ENCODE results near the gene CLN3.

Gene CLN3

GRCh38 chr16:28478506-28479180 lies 13.2 kb downstream of the CLN3 start:
- no peak overlapping the region for H3K18ac ChIP-seq (ENCODE audit: low read length)
- H3K4me1 ChIP-seq (ENCODE audit: control insufficient read depth in 1 of 2, insufficient read depth in 2 of 2, low read length in 2 of 2): no peaks in the 10 kb centered on the region
- H3K23ac ChIP-seq (ENCODE audit: low read length): no peak overlapping the region
- H2BK120ac ChIP-seq (ENCODE audit: insufficient read depth, low read length, poor library complexity): no peak overlapping the region
- H3K79me2 ChIP-seq (ENCODE audit: control insufficient read depth, insufficient read depth, low read length, poor library complexity): no peaks in the 10 kb centered on the region
- no peak overlapping the region for H4K91ac ChIP-seq (ENCODE audit: low read depth, low read length)
- H2AK5ac ChIP-seq (ENCODE audit: low read length): no peak overlapping the region
- no peak overlapping the region for H3K4me2 ChIP-seq (ENCODE audit: low read length)
- no peak overlapping the region for H3K4ac ChIP-seq (ENCODE audit: low read depth, low read length)
- no peak overlapping the region for H4K12ac ChIP-seq (ENCODE audit: low read depth, low read length)
- H4K8ac ChIP-seq (ENCODE audit: low read depth, low read length): no peak overlapping the region
- no peaks in the 10 kb centered on the region for H3K9me3 ChIP-seq (ENCODE audit: insufficient read depth, low read depth, low read length)
- H2AFZ ChIP-seq (ENCODE audit: insufficient read depth, low read length, poor library complexity): no peak overlapping the region
- peaks cover 23% of the 10 kb centered on the region in 2 experiments for H3K36me3 ChIP-seq (ENCODE audit: control insufficient read depth in 1 of 2, insufficient read depth in 2 of 2, low read length in 2 of 2)
- no peak for DNase-seq
- no peak overlapping the region for H3K27ac ChIP-seq (ENCODE audit: low read depth, low read length)
- H2BK12ac ChIP-seq (ENCODE audit: low read length): no peak overlapping the region
- no peaks in the 10 kb centered on the region for H3K79me1 ChIP-seq (ENCODE audit: low read length)
- WGBS (ENCODE audit: extremely low coverage, insufficient coverage, insufficient read length): no CpG with 5 or more reads among the region's 16 CpGs
- no peak overlapping the region for H3K9ac ChIP-seq (ENCODE audit: low read length)
- H2BK5ac ChIP-seq (ENCODE audit: low read depth, low read length, poor library complexity): no peak overlapping the region
- H3K14ac ChIP-seq (ENCODE audit: low read length): no peak overlapping the region
- H3K27me3 ChIP-seq (ENCODE audit: insufficient read depth, low read length): no peaks in the 10 kb centered on the region
- no peak overlapping the region for H3K4me3 ChIP-seq (ENCODE audit: low read depth, low read length)

GRCh38 chr16:28477311-28477920 lies 14.5 kb downstream of the CLN3 start:
- Histone ChIP-seq H3K4me1 (ENCODE audit: control insufficient read depth in 1 of 2, insufficient read depth in 2 of 2, low read length in 2 of 2) (no peaks in the 10 kb centered on the region), H3K79me1 (ENCODE audit: low read length) (no peaks in the 10 kb centered on the region), H2BK5ac (ENCODE audit: low read depth, low read length, poor library complexity) (no peak overlapping the region), H3K27me3 (ENCODE audit: insufficient read depth, low read length) (no peaks in the 10 kb centered on the region), H2AFZ (ENCODE audit: insufficient read depth, low read length, poor library complexity) (no peak overlapping the region), H3K9ac (ENCODE audit: low read length) (peak overlapping the region; percentile 64), H2AK5ac (ENCODE audit: low read length) (no peak overlapping the region), H3K9me3 (ENCODE audit: insufficient read depth, low read depth, low read length) (no peaks in the 10 kb centered on the region), H2BK12ac (ENCODE audit: low read length) (no peak overlapping the region), H2BK120ac (ENCODE audit: insufficient read depth, low read length, poor library complexity) (no peak overlapping the region), H4K8ac (ENCODE audit: low read depth, low read length) (no peak overlapping the region), H3K14ac (ENCODE audit: low read length) (no peak overlapping the region), H4K12ac (ENCODE audit: low read depth, low read length) (no peak overlapping the region), H3K4ac (ENCODE audit: low read depth, low read length) (no peak overlapping the region), H3K4me2 (ENCODE audit: low read length) (no peak overlapping the region), H3K4me3 (ENCODE audit: low read depth, low read length) (no peak overlapping the region), H3K27ac (ENCODE audit: low read depth, low read length) (no peak overlapping the region), H3K23ac (ENCODE audit: low read length) (no peak overlapping the region), H3K36me3 (ENCODE audit: control insufficient read depth in 1 of 2, insufficient read depth in 2 of 2, low read length in 2 of 2) (peaks cover 20 to 23% of the 10 kb centered on the region in 2 experiments), H3K79me2 (ENCODE audit: control insufficient read depth, insufficient read depth, low read length, poor library complexity) (no peaks in the 10 kb centered on the region), H4K91ac (ENCODE audit: low read depth, low read length) (no peak overlapping the region), H3K18ac (ENCODE audit: low read length) (no peak overlapping the region)
- DNase-seq: no peak
- WGBS (ENCODE audit: extremely low coverage, insufficient coverage, insufficient read length): no CpG with 5 or more reads among the region's 14 CpGs

- H4K8ac ChIP-seq (ENCODE audit: low read depth, low read length): no peak overlapping the region
- no peaks in the 10 kb centered on the region for H3K79me1 ChIP-seq (ENCODE audit: low read length)
- H4K91ac ChIP-seq (ENCODE audit: low read depth, low read length): no peak overlapping the region
- H2AK5ac ChIP-seq (ENCODE audit: low read length): no peak overlapping the region
- no peak overlapping the region for H2BK120ac ChIP-seq (ENCODE audit: insufficient read depth, low read length, poor library complexity)
- peak; percentile 35 to 82 for DNase-seq
- H2AFZ ChIP-seq (ENCODE audit: insufficient read depth, low read length, poor library complexity): no peak overlapping the region
- no peak overlapping the region for H3K4ac ChIP-seq (ENCODE audit: low read depth, low read length)
- H3K4me2 ChIP-seq (ENCODE audit: low read length): no peak overlapping the region
- H4K12ac ChIP-seq (ENCODE audit: low read depth, low read length): no peak overlapping the region
- no CpG with 5 or more reads among the region's 2 CpGs for WGBS (ENCODE audit: extremely low coverage, insufficient coverage, insufficient read length)
- H3K79me2 ChIP-seq (ENCODE audit: control insufficient read depth, insufficient read depth, low read length, poor library complexity): no peaks in the 10 kb centered on the region
- H3K4me3 ChIP-seq (ENCODE audit: low read depth, low read length): no peak overlapping the region
- no peak overlapping the region for H2BK5ac ChIP-seq (ENCODE audit: low read depth, low read length, poor library complexity)
- no peaks in the 10 kb centered on the region for H3K27me3 ChIP-seq (ENCODE audit: insufficient read depth, low read length)
- no peak overlapping the region for H3K9ac ChIP-seq (ENCODE audit: low read length)
- H3K27ac ChIP-seq (ENCODE audit: low read depth, low read length): no peak overlapping the region
- H3K36me3 ChIP-seq (ENCODE audit: control insufficient read depth in 1 of 2, insufficient read depth in 2 of 2, low read length in 2 of 2): peaks cover 14 to 16% of the 10 kb centered on the region in 2 experiments
- no peak overlapping the region for H3K23ac ChIP-seq (ENCODE audit: low read length)
- no peak overlapping the region for H3K14ac ChIP-seq (ENCODE audit: low read length)
- no peak overlapping the region for H2BK12ac ChIP-seq (ENCODE audit: low read length)
- H3K18ac ChIP-seq (ENCODE audit: low read length): no peak overlapping the region
- no peaks in the 10 kb centered on the region for H3K9me3 ChIP-seq (ENCODE audit: insufficient read depth, low read depth, low read length)
- H3K4me1 ChIP-seq (ENCODE audit: control insufficient read depth in 1 of 2, insufficient read depth in 2 of 2, low read length in 2 of 2): no peaks in the 10 kb centered on the region
These were observed 16.7 kb downstream of the CLN3 start for GRCh38 chr16:28475221-28475620.

- DNase-seq: peak in 1 of 2 donors; percentile 46
- Histone ChIP-seq H3K23ac (ENCODE audit: low read length) (no peak overlapping the region), H2BK120ac (ENCODE audit: insufficient read depth, low read length, poor library complexity) (no peak overlapping the region), H2BK12ac (ENCODE audit: low read length) (no peak overlapping the region), H3K79me2 (ENCODE audit: control insufficient read depth, insufficient read depth, low read length, poor library complexity) (no peaks in the 10 kb centered on the region), H2AK5ac (ENCODE audit: low read length) (no peak overlapping the region), H3K27ac (ENCODE audit: low read depth, low read length) (no peak overlapping the region), H3K4me2 (ENCODE audit: low read length) (no peak overlapping the region), H3K9me3 (ENCODE audit: insufficient read depth, low read depth, low read length) (no peaks in the 10 kb centered on the region), H4K12ac (ENCODE audit: low read depth, low read length) (no peak overlapping the region), H3K4ac (ENCODE audit: low read depth, low read length) (no peak overlapping the region), H3K27me3 (ENCODE audit: insufficient read depth, low read length) (no peaks in the 10 kb centered on the region), H2AFZ (ENCODE audit: insufficient read depth, low read length, poor library complexity) (no peak overlapping the region), H4K8ac (ENCODE audit: low read depth, low read length) (no peak overlapping the region), H2BK5ac (ENCODE audit: low read depth, low read length, poor library complexity) (no peak overlapping the region), H3K36me3 (ENCODE audit: control insufficient read depth in 1 of 2, insufficient read depth in 2 of 2, low read length in 2 of 2) (peaks cover 12% of the 10 kb centered on the region in 2 experiments), H3K9ac (ENCODE audit: low read length) (no peak overlapping the region), H3K4me3 (ENCODE audit: low read depth, low read length) (no peak overlapping the region), H3K14ac (ENCODE audit: low read length) (no peak overlapping the region), H4K91ac (ENCODE audit: low read depth, low read length) (no peak overlapping the region), H3K18ac (ENCODE audit: low read length) (no peak overlapping the region), H3K4me1 (ENCODE audit: control insufficient read depth in 1 of 2, insufficient read depth in 2 of 2, low read length in 2 of 2) (no peaks in the 10 kb centered on the region), H3K79me1 (ENCODE audit: low read length) (no peaks in the 10 kb centered on the region)
- WGBS (ENCODE audit: extremely low coverage, insufficient coverage, insufficient read length): no CpG with 5 or more reads among the region's 8 CpGs
These were observed 18.1 kb downstream of the CLN3 start for GRCh38 chr16:28473714-28474265.
